Measurements from ENCODE around the gene FAM222B. TPM values are rescaled to one million over a fixed set of nuclear protein-coding genes. Genes with fewer than 3 reads are reported as not detected.
"Not testable (repeated sequence)": the region's sequence is repeated elsewhere in the genome, so short reads cannot be mapped to it uniquely, and the experiment has no call there.

Gene FAM222B
- total RNA-seq, 1 donor from 2014 or later = 3.2 TPM

DNA sequence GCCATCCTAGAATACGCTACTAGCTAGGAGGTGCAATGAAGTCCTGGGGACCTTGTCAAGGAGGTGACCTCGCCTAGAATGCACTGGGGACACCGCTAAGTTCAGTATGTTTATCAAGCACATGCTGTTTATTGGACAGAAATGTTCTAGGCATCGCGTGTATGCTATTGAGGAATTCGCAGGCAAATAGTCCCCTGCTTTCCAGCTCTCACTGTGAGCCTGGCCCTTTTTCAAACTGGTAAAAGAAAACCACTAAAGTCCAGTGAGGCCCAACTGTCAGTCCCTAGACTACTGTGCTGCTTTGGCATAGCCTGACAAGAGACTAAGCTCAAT lies 1.2 kb upstream of the FAM222B start:
- Histone ChIP-seq H3K27me3 (ENCODE audit: control insufficient read depth, insufficient read depth, low read length) (no peaks in the 10 kb centered on the region), H3K36me3 (ENCODE audit: control insufficient read depth, insufficient read depth, low read length) (no peaks in the 10 kb centered on the region), H3K4me3 (ENCODE audit: low read depth, low read length) (no peak overlapping the region)
- FAIRE-seq (no peak), DNase-seq (ENCODE audit: low read depth) (no peak)
- TF ChIP-seq CTCF (IDR thresholded peaks at IDR 0.05; ENCODE audit: insufficient read depth, low read length, severe bottlenecking) = no peak

DNA sequence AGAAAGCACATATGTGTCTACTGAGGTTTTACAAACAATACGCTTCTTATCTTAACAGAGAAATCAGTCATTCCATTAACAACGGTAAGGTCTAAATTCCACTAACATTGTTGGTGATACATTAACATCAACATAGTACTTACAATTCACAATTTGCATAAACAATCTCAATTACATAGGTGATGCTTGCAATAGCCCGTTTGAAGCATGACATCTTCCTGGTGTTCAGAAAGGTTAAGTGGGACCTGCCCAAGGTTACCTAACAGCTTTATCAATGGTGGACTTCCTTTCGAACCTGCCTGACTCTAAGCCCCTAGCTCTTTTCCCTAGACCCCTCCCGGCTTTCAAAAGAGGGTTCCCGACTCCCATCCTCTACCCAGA lies 699 bp downstream of the FAM222B start:
- FAIRE-seq (no peak), DNase-seq (ENCODE audit: low read depth) (no peak)
- TF ChIP-seq CTCF (IDR thresholded peaks at IDR 0.05; ENCODE audit: insufficient read depth, low read length, severe bottlenecking) = no peak

DNA sequence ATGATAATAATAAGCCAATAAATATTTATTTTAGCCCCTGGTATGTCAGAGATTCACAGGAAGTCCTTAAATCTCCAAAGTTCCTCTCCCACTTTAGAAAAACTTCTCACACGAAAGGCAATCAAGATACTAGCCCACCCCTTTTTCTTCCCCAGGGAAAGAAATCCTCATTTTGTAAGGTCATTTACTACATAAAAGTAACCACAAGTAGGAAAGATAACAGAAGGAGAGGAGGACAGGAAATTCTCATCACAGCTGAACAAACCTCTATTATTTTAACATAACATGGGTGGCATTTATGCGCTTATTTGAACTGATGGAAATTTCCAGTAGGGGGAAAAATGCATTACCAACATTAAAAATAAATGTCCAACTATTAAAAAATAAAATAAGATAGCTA lies 3.4 kb downstream of the FAM222B start:
- DNase-seq (ENCODE audit: low read depth) = no peak
- TF ChIP-seq CTCF (IDR thresholded peaks at IDR 0.05; ENCODE audit: insufficient read depth, low read length, severe bottlenecking) = no peak
- FAIRE-seq = no peak
- Histone ChIP-seq H3K36me3 (ENCODE audit: control insufficient read depth, insufficient read depth, low read length) (no peaks in the 10 kb centered on the region), H3K27me3 (ENCODE audit: control insufficient read depth, insufficient read depth, low read length) (no peaks in the 10 kb centered on the region), H3K4me3 (ENCODE audit: low read depth, low read length) (no peak overlapping the region)

More for the DNA sequence above, 699 bp downstream of the FAM222B start:
- H3K4me3 ChIP-seq (ENCODE audit: low read depth, low read length) = peak overlapping the region; percentile 96
- H3K36me3 ChIP-seq (ENCODE audit: control insufficient read depth, insufficient read depth, low read length) = no peaks in the 10 kb centered on the region
- H3K27me3 ChIP-seq (ENCODE audit: control insufficient read depth, insufficient read depth, low read length) = no peaks in the 10 kb centered on the region

DNA sequence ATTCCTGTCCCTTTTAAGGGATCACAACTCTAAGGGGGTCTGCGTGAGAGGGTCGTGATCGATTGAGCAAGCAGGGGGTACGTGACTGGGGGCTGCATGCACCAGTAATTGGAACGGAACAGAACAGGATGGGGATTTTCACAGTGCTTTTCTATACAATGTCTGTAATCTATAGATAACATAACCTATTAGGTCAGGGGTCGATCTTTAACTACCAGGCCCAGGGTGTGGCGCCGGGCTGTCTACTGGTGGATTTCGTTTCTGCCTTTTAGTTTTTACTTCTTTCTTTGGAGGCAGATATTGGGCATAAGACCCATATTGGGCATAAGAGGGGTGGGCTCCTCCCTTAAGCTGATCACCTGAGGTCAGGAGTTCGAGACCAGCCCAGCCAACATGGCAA lies 6.0 kb downstream of the FAM222B start:
- H3K27me3 ChIP-seq (ENCODE audit: control insufficient read depth, insufficient read depth, low read length); DNase-seq (ENCODE audit: low read depth); H3K4me3 ChIP-seq (ENCODE audit: low read depth, low read length); FAIRE-seq; H3K36me3 ChIP-seq (ENCODE audit: control insufficient read depth, insufficient read depth, low read length): not testable (repeated sequence)

DNA sequence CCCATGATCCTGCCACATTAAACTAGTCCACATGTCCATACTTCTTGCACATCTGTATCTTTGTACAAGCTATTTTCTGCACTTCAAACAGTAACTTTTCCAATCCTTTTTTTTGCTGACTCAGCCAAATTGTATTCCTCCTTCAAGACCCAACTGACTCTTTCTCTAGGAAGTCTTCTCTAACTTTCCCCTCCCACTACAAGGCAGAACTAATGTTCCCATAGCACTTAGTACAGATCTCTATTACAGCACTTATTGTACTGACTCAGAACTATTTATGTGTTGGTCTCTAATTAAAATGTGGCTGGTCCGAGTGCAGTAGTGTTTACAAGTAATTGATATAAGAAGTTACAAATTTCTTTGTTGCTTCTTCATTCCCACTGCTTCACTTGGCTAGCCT lies 8.2 kb downstream of the FAM222B start:
- FAIRE-seq = no peak

DNA sequence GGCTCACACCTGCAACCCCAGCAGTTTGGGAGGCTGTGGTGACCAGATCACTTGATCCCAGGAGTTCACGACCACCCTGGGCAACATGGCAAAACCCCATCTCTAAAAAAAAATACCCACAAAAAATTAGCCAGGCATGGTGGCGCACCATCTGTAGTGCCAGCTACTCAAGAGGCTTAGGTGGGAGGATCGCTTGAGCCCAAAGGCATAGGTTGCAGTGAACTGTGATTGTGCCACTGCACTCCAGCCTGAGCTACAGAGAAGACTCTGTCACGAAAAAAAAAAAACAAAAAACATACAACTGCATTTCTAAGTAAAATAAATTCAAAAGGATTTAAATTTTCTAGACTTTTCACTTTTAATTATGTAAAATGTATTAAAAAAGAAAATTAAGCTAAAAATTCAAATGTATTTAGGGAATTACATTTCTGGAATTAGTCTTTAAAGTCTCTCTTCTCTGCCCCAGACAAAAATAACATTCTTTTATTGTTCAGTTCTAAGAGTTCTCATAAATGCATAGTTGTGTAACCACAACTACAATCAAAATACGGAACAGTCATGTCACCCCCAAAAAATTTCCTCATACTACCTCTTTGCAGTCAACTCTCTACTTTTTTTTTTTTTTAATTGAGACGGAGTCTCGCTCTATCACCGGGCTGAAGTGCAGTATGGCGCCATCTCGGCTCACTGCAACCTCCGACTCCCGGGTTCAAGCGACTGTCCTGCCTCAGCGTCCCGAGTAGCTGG lies 14.1 kb downstream of the FAM222B start:
- Histone ChIP-seq H3K4me3 (ENCODE audit: low read depth, low read length) (no peak overlapping the region), H3K27me3 (ENCODE audit: control insufficient read depth, insufficient read depth, low read length) (no peaks in the 10 kb centered on the region), H3K36me3 (ENCODE audit: control insufficient read depth, insufficient read depth, low read length) (no peaks in the 10 kb centered on the region)
- FAIRE-seq = no peak
- DNase-seq (ENCODE audit: low read depth) = no peak
- no peak for TF ChIP-seq CTCF (IDR thresholded peaks at IDR 0.05; ENCODE audit: insufficient read depth, low read length, severe bottlenecking)

More for the DNA sequence above, 8.2 kb downstream of the FAM222B start:
- no peak overlapping the region for H3K4me3 ChIP-seq (ENCODE audit: low read depth, low read length)
- DNase-seq (ENCODE audit: low read depth) = no peak
- no peaks in the 10 kb centered on the region for H3K27me3 ChIP-seq (ENCODE audit: control insufficient read depth, insufficient read depth, low read length)
- H3K36me3 ChIP-seq (ENCODE audit: control insufficient read depth, insufficient read depth, low read length) = no peaks in the 10 kb centered on the region
- no peak for TF ChIP-seq CTCF (IDR thresholded peaks at IDR 0.05; ENCODE audit: insufficient read depth, low read length, severe bottlenecking)
